ENCODE measurements around the gene PGRMC2. TPM values are rescaled to one million over a fixed set of nuclear protein-coding genes. Genes with fewer than 3 reads are reported as not detected.

PGRMC2 gene
- total and polyA plus RNA-seq, 2 of the 8 experiments (the other 6 are each of a cell fraction or from before 2014, with no cell fraction given), result 9.5 to 85.3 TPM

DNA sequence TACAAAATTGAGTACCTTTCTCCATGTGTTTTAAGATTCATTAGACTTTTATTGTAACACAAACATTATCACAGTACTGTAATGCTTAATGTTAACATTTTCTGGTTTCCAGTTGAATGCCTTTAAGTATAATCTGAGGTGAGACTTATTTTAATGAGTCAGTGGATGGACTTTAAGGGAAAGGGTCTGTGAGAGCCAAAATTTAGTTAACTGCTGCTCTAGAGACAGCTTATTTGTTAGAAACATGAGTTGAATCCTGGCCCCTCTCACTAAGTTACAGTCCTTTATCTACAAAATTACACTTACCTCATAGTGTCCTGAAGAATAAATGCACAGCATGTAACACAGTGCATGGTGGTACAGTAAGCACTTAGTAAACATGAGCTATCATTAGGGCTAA lies 66.0 kb downstream of the PGRMC2 start:
- H3K9me3 ChIP-seq (ENCODE audit: insufficient read depth in 2 of 2, low read depth in 1 of 2, low read length in 1 of 2), result no peaks in the 10 kb centered on the region
- no peak overlapping the region for H2AK5ac ChIP-seq (ENCODE audit: low read depth, low read length)
- H3K4me2 ChIP-seq (ENCODE audit: insufficient read depth in 1 of 2, low read depth in 2 of 2, low read length in 2 of 2), result no peak overlapping the region
- H3K9ac ChIP-seq (replicated peaks in 1 of 4; ENCODE audit: extremely low read depth in 1 of 4, low read depth in 3 of 4, low read length in 3 of 4), result no peak overlapping the region
- no peak overlapping the region for H2BK15ac ChIP-seq (ENCODE audit: low read length)
- H3K56ac ChIP-seq (replicated peaks; ENCODE audit: insufficient read length, low read depth, low read length), result no peak overlapping the region
- no peaks in the 10 kb centered on the region for H3K36me3 ChIP-seq (ENCODE audit: control insufficient read depth in 2 of 4, insufficient read depth in 4 of 4, low read length in 3 of 4)
- no peak overlapping the region for H3K4ac ChIP-seq (replicated peaks; ENCODE audit: insufficient read length, low read depth, low read length)
- H3K79me1 ChIP-seq (ENCODE audit: low read depth, low read length), result no peaks in the 10 kb centered on the region
- H4K8ac ChIP-seq (ENCODE audit: extremely low read depth, insufficient read depth, low read length), result no peak overlapping the region
- H2BK12ac ChIP-seq (ENCODE audit: low read depth, low read length), result no peak overlapping the region
- no peak overlapping the region for H3K14ac ChIP-seq (ENCODE audit: insufficient read length)
- no peak overlapping the region for H3K4me3 ChIP-seq (ENCODE audit: extremely low read depth in 1 of 4, insufficient read depth in 2 of 4, low read depth in 3 of 4, low read length in 4 of 4)
- H3K18ac ChIP-seq (ENCODE audit: extremely low read depth, low read length), result no peak overlapping the region
- no peak overlapping the region for H3K27ac ChIP-seq (ENCODE audit: low read depth, low read length)
- no peaks in the 10 kb centered on the region for H3K4me1 ChIP-seq (replicated peaks in 1 of 4; ENCODE audit: control insufficient read depth in 3 of 4, insufficient read depth in 4 of 4, low read length in 3 of 4)
- no peaks in the 10 kb centered on the region for H4K20me1 ChIP-seq (replicated peaks in 1 of 2; ENCODE audit: control insufficient read depth in 1 of 2, insufficient read depth in 2 of 2, low read length in 2 of 2)
- no peak for FAIRE-seq
- H2BK5ac ChIP-seq (ENCODE audit: low read depth, low read length), result no peak overlapping the region
- no peak overlapping the region for H4K5ac ChIP-seq (ENCODE audit: insufficient read length, low read depth, low read length)
- no peak overlapping the region for H4K91ac ChIP-seq (replicated peaks; ENCODE audit: insufficient read length, low read length)
- H3K23me2 ChIP-seq (ENCODE audit: low read depth, low read length), result no peaks in the 10 kb centered on the region
- H3K27me3 ChIP-seq (replicated peaks in 1 of 4; ENCODE audit: control insufficient read depth in 3 of 4, extremely low read depth in 1 of 4, insufficient read depth in 3 of 4, low read length in 3 of 4), result no peaks in the 10 kb centered on the region
- no peaks in the 10 kb centered on the region for H3K79me2 ChIP-seq (ENCODE audit: control insufficient read depth in 1 of 2, insufficient read depth in 2 of 2, low read length in 2 of 2)
- no peak overlapping the region for H2BK120ac ChIP-seq (replicated peaks; ENCODE audit: low read depth, low read length)
- H3K23ac ChIP-seq (ENCODE audit: insufficient read length), result no peak overlapping the region
- no peak overlapping the region for H2AFZ ChIP-seq (ENCODE audit: low read length)
- ChIA-PET CTCF (ENCODE audit: partially characterized antibody) (interaction anchor here (0.9 to 1.7 kb wide), 5 partner anchors 23 to 310 kb away, joined by 3 to 5 read pairs (median 3); no protein-coding TSS in a partner anchor), POLR2A (ENCODE audit: partially characterized antibody) (no interaction called here)
- no peak overlapping the region for H2BK20ac ChIP-seq (ENCODE audit: low read length)
- no peak for DNase-seq (ENCODE audit: low read depth in 1 of 2, low spot score in 2 of 2)
- TF ChIP-seq TBP (IDR thresholded peaks at IDR 0.05; ENCODE audit: low read depth, low read length) (no peak), TEAD4 (IDR thresholded peaks at IDR 0.05; ENCODE audit: low read depth, low read length) (no peak)
